Right lobe of liver (tissue), 4 donors: Measurements from ENCODE around the gene OTUD5.

Experiments
- POLR2A ChIP-seq: fragments of 450-650 bp; IDR thresholded peaks from one replicate; pipeline ENCODE4 v1.6.1; 2017; ENCODE audit warnings: antibody characterized with exemption, mild to moderate bottlenecking
- TF ChIP-seq, protein P1 (sequence below), 4 donors: fragments of 200-600 bp in 3 of 4; fragments of 450-650 bp in 1 of 4; IDR thresholded peaks; one replicate each; pipeline versions ENCODE4 v1.5.1 to v1.8.0; 2016 to 2022; ENCODE audit warnings: antibody characterized with exemption in 4 of 4, mild to moderate bottlenecking in 2 of 4
- donor health status: DM: no; HTN: no; CAD: no.
- donor health status: DM: no; HTN: no; CAD: no.
- donor health status: DM: no; HTN: yes; CAD: no.

DNA sequence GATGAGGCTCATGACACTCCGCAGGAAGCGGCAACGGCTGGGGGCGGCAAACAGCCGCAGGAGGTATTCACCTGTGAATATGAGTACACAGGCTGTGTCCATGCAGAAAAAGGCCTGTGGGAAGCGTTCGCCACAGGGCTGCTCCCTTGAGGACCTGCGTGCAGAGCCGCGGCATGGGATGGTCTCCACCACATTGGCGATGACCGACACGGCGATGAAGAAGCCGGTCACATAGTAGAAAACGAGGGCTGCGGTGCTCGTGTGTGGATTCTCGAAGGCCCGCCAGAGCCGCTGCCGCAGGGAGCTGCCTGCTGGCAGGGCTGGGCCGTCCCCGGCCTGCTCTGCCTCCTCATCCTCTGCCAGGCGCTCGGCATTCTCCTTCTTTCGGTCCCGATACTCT lies 12.1 kb upstream of the OTUD5 start:
- TF ChIP-seq, protein P1, sequence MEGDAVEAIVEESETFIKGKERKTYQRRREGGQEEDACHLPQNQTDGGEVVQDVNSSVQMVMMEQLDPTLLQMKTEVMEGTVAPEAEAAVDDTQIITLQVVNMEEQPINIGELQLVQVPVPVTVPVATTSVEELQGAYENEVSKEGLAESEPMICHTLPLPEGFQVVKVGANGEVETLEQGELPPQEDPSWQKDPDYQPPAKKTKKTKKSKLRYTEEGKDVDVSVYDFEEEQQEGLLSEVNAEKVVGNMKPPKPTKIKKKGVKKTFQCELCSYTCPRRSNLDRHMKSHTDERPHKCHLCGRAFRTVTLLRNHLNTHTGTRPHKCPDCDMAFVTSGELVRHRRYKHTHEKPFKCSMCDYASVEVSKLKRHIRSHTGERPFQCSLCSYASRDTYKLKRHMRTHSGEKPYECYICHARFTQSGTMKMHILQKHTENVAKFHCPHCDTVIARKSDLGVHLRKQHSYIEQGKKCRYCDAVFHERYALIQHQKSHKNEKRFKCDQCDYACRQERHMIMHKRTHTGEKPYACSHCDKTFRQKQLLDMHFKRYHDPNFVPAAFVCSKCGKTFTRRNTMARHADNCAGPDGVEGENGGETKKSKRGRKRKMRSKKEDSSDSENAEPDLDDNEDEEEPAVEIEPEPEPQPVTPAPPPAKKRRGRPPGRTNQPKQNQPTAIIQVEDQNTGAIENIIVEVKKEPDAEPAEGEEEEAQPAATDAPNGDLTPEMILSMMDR (IDR thresholded peaks at IDR 0.05): no peak
- no peak for TF ChIP-seq POLR2A
